Type B pancreatic cell (in vitro differentiated cells): ENCODE measurements around the gene LYSMD1. TPM values are rescaled to one million over a fixed set of nuclear protein-coding genes. Genes with fewer than 3 reads are reported as not detected.
"Not testable (repeated sequence)": the region's sequence is repeated elsewhere in the genome, so short reads cannot be mapped to it uniquely, and the experiment has no call there.

Experiments used
- DNase-seq: peaks from one replicate; pipeline ENCODE4 v3.0.0; 2021; ENCODE audit warnings: mixed read lengths; ENCODE audit not compliant: unreplicated experiment; ENCODE audit errors: extremely low spot score
- H3K27ac Mint-ChIP-seq: 2 replicates; pipeline ENCODE4 v1.8.0; 2021; ENCODE audit warnings: mild to moderate bottlenecking, mixed read lengths
- H3K27me3 Mint-ChIP-seq: 2 replicates; pipeline ENCODE4 v1.8.0; 2021; ENCODE audit warnings: mixed read lengths
- H3K36me3 Mint-ChIP-seq: 2 replicates; pipeline ENCODE4 v1.8.0; 2021; ENCODE audit warnings: mixed read lengths
- H3K4me1 Mint-ChIP-seq: one replicate; pipeline ENCODE4 v1.8.0; 2021; ENCODE audit warnings: mixed read lengths; ENCODE audit not compliant: unreplicated experiment
- H3K4me3 Mint-ChIP-seq: 2 replicates; pipeline ENCODE4 v1.8.0; 2021; ENCODE audit warnings: mild to moderate bottlenecking, mixed read lengths
- H3K9me3 Mint-ChIP-seq: 2 replicates; pipeline ENCODE4 v1.8.0; 2021; ENCODE audit warnings: mixed read lengths
- total RNA-seq: library from RNA; stranded (reverse); gene quantifications from 2 replicates; pipeline ENCODE4 v1.2.1, GENCODE V29; 2021; ENCODE audit warnings: low replicate concordance
- TF ChIP-seq, protein P1 (sequence below): fragments of 200-600 bp; sonication (generic); conservative IDR thresholded peaks from 2 replicates; pipeline ENCODE4 v1.5.0; 2021; ENCODE audit warnings: antibody characterized with exemption, mild to moderate bottlenecking

LYSMD1 gene
- total RNA-seq, 1 donor from 2014 or later: 12.3 TPM

DNA sequence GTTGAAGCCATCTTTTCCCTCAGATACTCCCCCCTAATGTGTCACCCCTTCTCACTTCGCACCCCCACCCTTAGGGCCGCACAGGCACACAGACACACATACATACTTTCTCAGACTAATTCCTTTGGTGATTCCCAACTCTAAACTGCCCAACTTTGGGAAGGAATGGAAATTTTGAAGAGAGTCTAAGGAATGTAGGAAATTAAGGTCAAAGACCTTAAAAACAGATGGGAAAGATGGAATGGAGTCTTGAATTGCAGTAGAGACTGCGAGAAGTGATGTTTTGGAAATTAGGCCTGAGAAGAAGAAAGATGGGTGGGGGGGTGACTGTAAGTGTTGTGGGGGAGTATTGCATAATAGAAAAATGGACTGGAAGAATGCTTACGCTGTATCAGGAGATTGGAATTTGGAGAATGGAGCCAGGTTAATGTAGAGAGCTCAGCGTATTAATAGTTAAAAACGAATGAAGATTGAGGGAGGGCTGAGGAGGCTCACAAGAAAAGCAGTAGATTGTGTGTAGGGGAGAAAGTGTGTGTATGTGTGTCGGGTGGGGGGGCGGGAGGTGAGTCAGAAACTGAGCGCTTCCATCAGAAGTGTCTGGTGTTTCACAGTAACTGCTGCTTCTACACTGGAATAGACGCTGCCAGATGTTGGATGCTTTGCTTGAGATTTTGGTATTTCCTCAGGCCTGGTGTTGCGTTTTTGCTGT is 34.3 kb upstream of the LYSMD1 start:
- no peak for DNase-seq
- Mint-ChIP-seq H3K36me3 (peaks cover 8% of the 10 kb centered on the region), H3K4me1 (peaks cover 22% of the 10 kb centered on the region), H3K9me3 (no peaks in the 10 kb centered on the region), H3K27ac (peak overlapping the region; percentile 100), H3K4me3 (peak overlapping the region; percentile 96), H3K27me3 (no peaks in the 10 kb centered on the region)
- TF ChIP-seq, protein P1, sequence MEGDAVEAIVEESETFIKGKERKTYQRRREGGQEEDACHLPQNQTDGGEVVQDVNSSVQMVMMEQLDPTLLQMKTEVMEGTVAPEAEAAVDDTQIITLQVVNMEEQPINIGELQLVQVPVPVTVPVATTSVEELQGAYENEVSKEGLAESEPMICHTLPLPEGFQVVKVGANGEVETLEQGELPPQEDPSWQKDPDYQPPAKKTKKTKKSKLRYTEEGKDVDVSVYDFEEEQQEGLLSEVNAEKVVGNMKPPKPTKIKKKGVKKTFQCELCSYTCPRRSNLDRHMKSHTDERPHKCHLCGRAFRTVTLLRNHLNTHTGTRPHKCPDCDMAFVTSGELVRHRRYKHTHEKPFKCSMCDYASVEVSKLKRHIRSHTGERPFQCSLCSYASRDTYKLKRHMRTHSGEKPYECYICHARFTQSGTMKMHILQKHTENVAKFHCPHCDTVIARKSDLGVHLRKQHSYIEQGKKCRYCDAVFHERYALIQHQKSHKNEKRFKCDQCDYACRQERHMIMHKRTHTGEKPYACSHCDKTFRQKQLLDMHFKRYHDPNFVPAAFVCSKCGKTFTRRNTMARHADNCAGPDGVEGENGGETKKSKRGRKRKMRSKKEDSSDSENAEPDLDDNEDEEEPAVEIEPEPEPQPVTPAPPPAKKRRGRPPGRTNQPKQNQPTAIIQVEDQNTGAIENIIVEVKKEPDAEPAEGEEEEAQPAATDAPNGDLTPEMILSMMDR: no peak

DNA sequence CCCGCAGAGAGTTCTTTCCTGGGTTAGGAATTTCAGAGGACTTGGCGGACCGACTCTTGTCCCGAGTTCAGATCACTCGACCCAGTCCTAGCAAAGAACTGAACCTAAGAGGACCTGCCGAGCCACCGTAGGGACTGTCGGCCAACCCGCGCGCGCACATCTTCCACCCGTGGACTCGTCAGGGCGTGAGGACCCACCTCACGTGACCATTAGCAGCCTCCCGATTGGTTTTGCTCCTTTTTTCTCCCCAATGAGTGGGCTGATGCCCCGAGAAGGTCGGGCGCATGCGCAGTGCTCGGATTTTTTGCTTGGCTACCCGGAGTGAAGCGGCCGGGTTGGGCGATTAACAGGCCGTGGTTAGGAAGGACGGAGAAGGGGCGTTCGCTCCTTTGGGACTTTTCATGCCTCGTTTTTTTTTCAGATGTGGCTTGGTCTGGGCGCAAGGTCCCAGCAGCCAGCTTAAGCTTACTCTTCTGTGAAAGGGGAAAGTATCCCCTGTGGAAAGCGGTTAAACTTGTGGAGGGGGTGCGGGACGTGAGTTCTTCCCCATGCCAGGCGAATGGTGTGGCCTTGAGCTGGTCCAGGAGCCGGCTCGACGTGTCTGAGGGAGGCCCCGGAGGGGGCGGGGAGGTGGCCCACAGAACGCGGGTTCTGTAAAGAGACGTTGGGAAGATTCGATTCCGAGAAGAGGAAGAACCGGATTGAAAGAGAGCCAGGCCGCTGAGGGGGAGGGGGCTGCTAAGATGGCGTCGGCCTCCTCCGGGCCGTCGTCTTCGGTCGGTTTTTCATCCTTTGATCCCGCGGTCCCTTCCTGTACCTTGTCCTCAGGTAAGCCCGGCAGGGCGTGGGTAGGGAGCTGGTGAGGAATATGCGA is 32.8 kb upstream of the LYSMD1 start, which contains the start of gene PIP5K1A:
Gene PIP5K1A (plus strand): TSS at position 299 of the 874 bp plus-strand sequence. CDS start 445 bp downstream, at position 744.
- TF ChIP-seq, protein P1: no peak
- Mint-ChIP-seq H3K4me3 (peak within 1 kb of the TSS; percentile 96), H3K9me3 (no peaks in the 10 kb centered on the region), H3K36me3 (peaks cover 8% of the 10 kb centered on the region), H3K4me1 (peaks cover 22% of the 10 kb centered on the region), H3K27ac (peak within 1 kb of the TSS; percentile 100), H3K27me3 (peaks cover 3% of the 10 kb centered on the region)
- DNase-seq: peak; percentile 98

DNA sequence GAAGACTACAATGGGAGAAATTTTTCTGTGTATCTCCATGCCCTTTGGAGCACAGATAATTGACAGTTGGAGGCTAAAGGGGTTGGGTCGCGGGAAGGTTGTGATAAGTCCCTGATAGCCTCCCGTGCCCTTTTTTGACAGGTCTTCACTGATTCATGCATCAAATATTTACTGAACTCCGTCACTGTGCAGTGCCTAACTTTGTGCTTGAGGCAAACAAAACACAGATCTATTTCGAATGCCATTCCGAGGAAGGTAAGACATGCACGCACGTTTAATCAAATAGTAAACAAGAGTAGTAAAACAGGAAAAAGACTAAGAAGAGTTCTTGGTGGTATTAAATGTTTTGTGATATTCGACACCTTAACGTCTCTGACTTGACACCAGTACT is 32.2 kb upstream of the LYSMD1 start:
- H3K27me3 Mint-ChIP-seq: peaks cover 3% of the 10 kb centered on the region
- peak overlapping the region; percentile 96 for H3K4me3 Mint-ChIP-seq
- H3K27ac Mint-ChIP-seq: peak overlapping the region; percentile 100
- peaks cover 22% of the 10 kb centered on the region for H3K4me1 Mint-ChIP-seq
- peaks cover 8% of the 10 kb centered on the region for H3K36me3 Mint-ChIP-seq
- no peaks in the 10 kb centered on the region for H3K9me3 Mint-ChIP-seq
- no peak for DNase-seq
- TF ChIP-seq, protein P1: no peak

DNA sequence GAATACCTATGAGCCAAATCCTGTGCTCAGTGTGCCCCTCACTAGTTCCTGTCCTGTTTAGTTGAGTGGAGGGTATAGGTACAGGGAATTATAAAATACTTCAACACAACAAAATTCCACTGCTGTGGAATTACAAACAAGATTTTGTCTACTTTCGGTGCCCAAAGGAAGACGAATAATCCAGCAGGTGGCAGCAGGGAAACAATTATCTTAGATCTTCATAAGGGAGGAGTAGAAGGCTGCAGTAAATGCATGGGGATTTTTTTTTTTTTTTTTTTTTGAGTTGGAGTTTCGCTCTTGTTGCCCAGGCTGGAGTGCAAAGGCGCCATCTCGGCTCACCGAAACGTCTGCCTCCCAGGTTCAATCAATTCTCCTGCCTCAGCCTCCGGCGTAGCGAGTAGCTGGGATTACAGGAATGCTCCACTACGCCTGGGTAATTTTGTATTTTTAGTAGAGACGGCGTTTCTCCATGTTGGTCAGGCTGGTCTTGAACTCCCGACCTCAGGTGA is 30.6 kb upstream of the LYSMD1 start:
- Mint-ChIP-seq H3K36me3 (peaks cover 8% of the 10 kb centered on the region), H3K27me3 (peaks cover 3% of the 10 kb centered on the region), H3K4me3 (peak overlapping the region; percentile 82), H3K4me1 (peaks cover 22% of the 10 kb centered on the region), H3K9me3 (no peaks in the 10 kb centered on the region), H3K27ac (peak overlapping the region; percentile 100)
- DNase-seq: no peak
- TF ChIP-seq, protein P1: peak; percentile 69

DNA sequence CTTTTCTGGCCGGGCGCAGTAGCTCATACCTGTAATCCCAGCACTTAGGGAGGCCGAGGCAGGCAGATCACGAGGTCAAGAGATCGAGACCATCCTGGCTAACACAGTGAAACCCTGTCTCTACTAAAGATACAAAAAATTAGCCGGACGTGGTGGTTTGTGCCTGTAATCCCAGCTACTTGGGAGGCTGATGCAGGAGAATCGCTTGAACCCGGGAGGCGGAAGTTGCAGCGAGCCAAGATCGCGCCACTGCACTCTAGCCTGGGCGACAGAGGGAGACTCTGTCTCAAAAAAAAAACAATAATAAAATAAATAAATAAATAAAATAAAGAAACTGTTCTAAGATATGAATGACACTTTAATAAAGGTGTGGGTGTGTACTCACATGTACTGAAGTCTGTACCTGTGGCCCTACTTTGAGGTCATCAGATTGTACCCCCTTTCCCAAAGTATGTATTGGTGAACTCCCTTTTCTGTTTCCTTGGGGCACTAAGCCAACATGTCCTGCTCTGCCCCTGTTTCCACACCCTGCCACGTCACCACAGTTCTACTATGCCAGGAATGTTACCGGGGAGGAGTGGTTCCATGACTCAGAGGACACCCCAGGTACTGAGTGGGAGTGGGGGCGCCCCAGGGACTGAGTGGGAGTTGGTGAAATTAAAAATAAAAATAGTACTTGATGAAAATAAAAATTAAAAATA is 29.3 kb upstream of the LYSMD1 start:
- peak overlapping the region; percentile 99 for H3K27ac Mint-ChIP-seq

More for the DNA sequence above, 29.3 kb upstream of the LYSMD1 start:
- not testable (repeated sequence) for H3K9me3 Mint-ChIP-seq, DNase-seq, H3K36me3 Mint-ChIP-seq, H3K27me3 Mint-ChIP-seq
- Mint-ChIP-seq H3K4me3 (peak overlapping the region; percentile 64), H3K4me1 (peaks cover 20% of the 10 kb centered on the region)
